PFSK-1 (cell line): ENCODE measurements around the gene SUCO.

Experiments
- FOXP2 ChIP-seq: optimal IDR thresholded peaks from 2 replicates; pipeline ENCODE3; 2011; ENCODE audit warnings: borderline replicate concordance, control low read depth, inconsistent platforms; ENCODE audit not compliant: insufficient read depth; ENCODE audit errors: extremely low read length, extremely low read depth
- POLR2AphosphoS5 ChIP-seq: IDR thresholded peaks from 2 replicates; pipeline ENCODE4 v1.6.1; 2012; ENCODE audit warnings: low read depth, mild to moderate bottlenecking, control low read depth, low read length, moderate library complexity
- REST ChIP-seq, 2 experiments: IDR thresholded peaks; 2 replicates each; pipeline versions ENCODE4 v1.6.1 to v1.8.0; 2011 to 2012; ENCODE audit warnings: low read depth in 2 of 2, low read length in 2 of 2, control low read depth in 1 of 2, inconsistent platforms in 1 of 2, mild to moderate bottlenecking in 1 of 2, moderate library complexity in 1 of 2; ENCODE audit not compliant: insufficient read depth in 1 of 2
- SIN3A ChIP-seq: IDR thresholded peaks from 2 replicates; pipeline ENCODE4 v1.6.1; 2012; ENCODE audit warnings: mild to moderate bottlenecking, low read length, moderate library complexity, borderline replicate concordance; ENCODE audit not compliant: insufficient read depth
- TAF1 ChIP-seq: IDR thresholded peaks from 2 replicates; pipeline ENCODE4 v1.6.1; 2012; ENCODE audit warnings: low read length, control low read depth, borderline replicate concordance; ENCODE audit not compliant: insufficient read depth

The SUCO gene

DNA sequence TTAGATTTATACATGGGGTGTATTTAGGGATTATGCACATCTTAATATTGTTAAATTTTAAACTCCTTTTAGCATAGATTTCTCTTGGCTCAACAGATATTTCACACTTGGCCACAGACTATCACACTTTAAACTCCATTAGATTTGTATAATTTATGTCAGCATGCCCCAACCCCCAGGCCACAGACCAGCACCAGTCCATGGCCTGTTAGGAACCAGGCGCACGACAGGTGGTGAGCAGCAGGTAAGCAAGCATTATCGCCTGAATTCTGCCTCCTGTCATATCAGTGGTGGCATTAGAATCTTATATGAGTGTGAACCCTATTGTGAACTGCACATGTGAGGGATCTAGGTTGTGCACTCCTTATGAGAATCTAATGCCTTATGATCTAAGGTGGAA lies 34.8 kb downstream of the SUCO start:
- no peak for TF ChIP-seq REST (IDR thresholded peaks at IDR 0.05; ENCODE audit: insufficient read depth in 1 of 2, low read depth in 2 of 2, low read length in 2 of 2)
- TF ChIP-seq SIN3A, result no peak
- no peak for TF ChIP-seq FOXP2
- no peak for TF ChIP-seq POLR2AphosphoS5
- no peak for TF ChIP-seq TAF1

DNA sequence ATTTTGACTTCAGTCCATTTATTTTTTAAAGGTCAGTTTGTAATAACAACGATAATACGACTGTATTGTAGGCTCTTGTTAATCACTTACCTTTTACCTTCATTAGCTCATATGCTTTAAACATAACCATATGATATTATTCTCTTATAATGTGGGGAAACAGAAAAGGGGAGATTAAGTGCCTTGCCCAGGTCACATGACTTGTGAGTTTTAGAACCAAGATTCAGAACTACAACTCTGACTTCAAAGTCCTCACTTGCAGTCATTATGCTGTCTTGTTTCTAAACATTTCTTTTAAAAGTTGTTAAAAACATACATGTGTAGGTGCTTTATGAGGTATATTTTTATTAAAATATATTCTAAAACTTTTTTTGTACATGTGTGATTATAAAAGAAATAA lies 41.1 kb downstream of the SUCO start:
- TF ChIP-seq POLR2AphosphoS5, result no peak
- no peak for TF ChIP-seq REST (IDR thresholded peaks at IDR 0.05; ENCODE audit: insufficient read depth in 1 of 2, low read depth in 2 of 2, low read length in 2 of 2)
- TF ChIP-seq SIN3A, result no peak
- TF ChIP-seq FOXP2, result no peak
- no peak for TF ChIP-seq TAF1

GRCh38 chr1:172578586-172578985 lies 45.6 kb downstream of the SUCO start:
- TF ChIP-seq REST (IDR thresholded peaks at IDR 0.05; ENCODE audit: insufficient read depth in 1 of 2, low read depth in 2 of 2, low read length in 2 of 2), result no peak
- TF ChIP-seq FOXP2, result no peak
- no peak for TF ChIP-seq TAF1
- TF ChIP-seq POLR2AphosphoS5, result no peak
- no peak for TF ChIP-seq SIN3A

GRCh38 chr1:172581273-172581672 lies 48.3 kb downstream of the SUCO start:
- TF ChIP-seq POLR2AphosphoS5, result no peak
- no peak for TF ChIP-seq TAF1
- TF ChIP-seq REST (IDR thresholded peaks at IDR 0.05; ENCODE audit: insufficient read depth in 1 of 2, low read depth in 2 of 2, low read length in 2 of 2), result no peak
- no peak for TF ChIP-seq FOXP2
- TF ChIP-seq SIN3A, result no peak

DNA sequence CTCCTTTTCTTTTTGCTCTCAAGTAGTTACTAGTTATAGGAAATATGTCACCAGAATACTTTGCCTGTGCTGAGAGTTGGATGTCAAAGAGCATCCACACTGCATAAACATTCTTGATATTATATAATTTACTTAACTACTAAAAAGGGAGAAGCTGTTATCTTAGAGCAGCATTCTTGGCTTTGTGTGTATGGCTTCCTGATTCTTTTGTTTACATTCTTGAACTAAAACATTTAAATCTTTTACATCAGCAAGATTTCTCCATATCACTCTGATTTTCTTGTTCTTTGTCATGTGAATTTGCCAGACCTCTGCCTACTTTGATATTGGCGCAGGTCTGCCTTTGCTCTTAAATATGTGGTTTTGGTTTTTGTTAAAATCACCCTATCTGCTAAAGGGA lies 48.8 kb downstream of the SUCO start:
- TF ChIP-seq SIN3A (no peak), FOXP2 (no peak), TAF1 (no peak), REST (IDR thresholded peaks at IDR 0.05; ENCODE audit: insufficient read depth in 1 of 2, low read depth in 2 of 2, low read length in 2 of 2) (no peak), POLR2AphosphoS5 (no peak)
